ENCODE data around the gene KHDRBS2. TPM values are rescaled to one million over a fixed set of nuclear protein-coding genes. Genes with fewer than 3 reads are reported as not detected.

Gene KHDRBS2
- total RNA-seq, 1 donor, result not detected

DNA sequence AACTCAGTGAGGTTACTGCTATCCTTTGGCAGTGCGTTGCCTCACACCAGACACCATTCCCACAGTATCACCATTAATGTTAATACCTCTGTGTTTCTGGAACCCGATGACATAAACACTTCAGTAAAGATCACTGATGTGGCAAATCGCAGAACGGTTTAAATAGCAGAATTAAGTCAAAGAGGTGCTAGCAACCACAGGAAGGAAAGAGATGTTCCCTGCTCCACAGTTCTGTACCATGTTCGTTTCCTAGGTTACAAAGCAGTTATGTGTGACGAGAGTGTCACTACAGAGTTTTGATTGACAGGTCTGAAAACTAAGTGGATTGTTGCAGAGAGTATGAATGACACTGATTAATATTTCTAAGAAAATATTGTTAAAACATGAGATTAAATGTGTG lies 272.3 kb downstream of the KHDRBS2 start:
- TF ChIP-seq, protein P1, sequence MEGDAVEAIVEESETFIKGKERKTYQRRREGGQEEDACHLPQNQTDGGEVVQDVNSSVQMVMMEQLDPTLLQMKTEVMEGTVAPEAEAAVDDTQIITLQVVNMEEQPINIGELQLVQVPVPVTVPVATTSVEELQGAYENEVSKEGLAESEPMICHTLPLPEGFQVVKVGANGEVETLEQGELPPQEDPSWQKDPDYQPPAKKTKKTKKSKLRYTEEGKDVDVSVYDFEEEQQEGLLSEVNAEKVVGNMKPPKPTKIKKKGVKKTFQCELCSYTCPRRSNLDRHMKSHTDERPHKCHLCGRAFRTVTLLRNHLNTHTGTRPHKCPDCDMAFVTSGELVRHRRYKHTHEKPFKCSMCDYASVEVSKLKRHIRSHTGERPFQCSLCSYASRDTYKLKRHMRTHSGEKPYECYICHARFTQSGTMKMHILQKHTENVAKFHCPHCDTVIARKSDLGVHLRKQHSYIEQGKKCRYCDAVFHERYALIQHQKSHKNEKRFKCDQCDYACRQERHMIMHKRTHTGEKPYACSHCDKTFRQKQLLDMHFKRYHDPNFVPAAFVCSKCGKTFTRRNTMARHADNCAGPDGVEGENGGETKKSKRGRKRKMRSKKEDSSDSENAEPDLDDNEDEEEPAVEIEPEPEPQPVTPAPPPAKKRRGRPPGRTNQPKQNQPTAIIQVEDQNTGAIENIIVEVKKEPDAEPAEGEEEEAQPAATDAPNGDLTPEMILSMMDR (IDR thresholded peaks at IDR 0.05; ENCODE audit: insufficient read depth, low read length), result no peak
- no peak overlapping the region for H3K4me3 ChIP-seq (ENCODE audit: low read depth, low read length)
- no peak for DNase-seq (ENCODE audit: low read depth)

DNA sequence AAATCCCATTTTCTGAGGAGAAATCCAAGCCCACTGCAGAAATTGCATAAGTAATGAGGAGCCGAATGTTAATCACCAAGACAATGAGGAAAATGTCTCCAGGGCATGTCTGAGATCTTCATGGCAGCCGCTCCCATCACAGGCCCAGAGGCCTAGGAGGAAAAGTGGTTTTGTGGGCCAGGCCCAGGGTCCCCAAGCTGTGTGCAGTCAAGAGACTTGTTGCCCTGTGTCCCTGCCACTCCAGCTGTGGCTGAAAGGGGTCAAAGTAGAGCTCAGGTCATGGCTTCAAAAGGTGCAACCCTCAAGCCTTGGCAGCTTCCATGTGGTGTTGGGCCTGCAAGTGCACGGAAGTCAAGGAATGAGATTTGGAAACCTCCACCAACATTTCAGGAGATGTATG lies 276.6 kb downstream of the KHDRBS2 start:
- TF ChIP-seq, protein P1 (IDR thresholded peaks at IDR 0.05; ENCODE audit: insufficient read depth, low read length), result no peak

DNA sequence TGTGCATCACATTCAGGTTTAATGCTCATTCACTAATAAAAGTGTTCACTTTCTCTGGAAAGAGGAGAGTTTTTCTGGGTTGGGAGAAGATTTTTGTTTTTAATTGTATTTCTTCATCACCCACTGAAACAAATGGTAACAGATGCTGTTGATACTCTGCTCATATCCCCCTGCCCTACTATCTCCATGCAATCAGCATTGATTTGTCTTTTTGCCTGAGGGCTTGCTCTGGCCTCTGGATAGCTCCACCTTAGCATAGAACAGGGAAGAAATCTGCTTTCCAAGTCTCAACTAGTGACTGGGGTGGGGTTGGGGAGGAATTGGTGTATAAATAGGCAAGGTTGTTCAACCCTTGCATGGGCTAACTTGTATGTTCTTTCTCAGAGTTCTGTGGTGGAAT lies 296.4 kb downstream of the KHDRBS2 start:
- no peak overlapping the region for H3K4me3 ChIP-seq (ENCODE audit: low read depth, low read length)
- DNase-seq (ENCODE audit: low read depth), result no peak
- TF ChIP-seq, protein P1 (IDR thresholded peaks at IDR 0.05; ENCODE audit: insufficient read depth, low read length), result no peak

More for the DNA sequence above, 276.6 kb downstream of the KHDRBS2 start:
- no peak for DNase-seq (ENCODE audit: low read depth)
- H3K4me3 ChIP-seq (ENCODE audit: low read depth, low read length), result no peak overlapping the region

DNA sequence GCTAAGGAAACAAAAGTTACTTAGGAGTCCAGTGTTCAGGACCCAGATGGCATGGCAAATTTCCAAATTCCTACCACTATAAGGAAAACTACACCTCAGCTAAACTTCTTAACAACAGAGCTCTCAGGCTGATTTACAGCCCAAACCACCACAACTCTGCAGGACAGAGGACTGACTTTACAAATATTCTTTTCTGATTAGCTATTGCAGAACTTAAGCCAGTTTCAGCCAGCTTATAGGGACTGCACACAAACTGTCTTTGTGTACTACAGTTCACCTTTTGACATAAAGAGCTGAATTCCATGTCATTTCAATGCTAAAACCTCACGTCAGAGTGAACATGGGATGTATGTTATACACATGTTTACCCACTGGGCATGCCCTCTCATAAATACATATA lies 305.4 kb downstream of the KHDRBS2 start:
- TF ChIP-seq, protein P1 (IDR thresholded peaks at IDR 0.05; ENCODE audit: insufficient read depth, low read length), result no peak
- no peak overlapping the region for H3K4me3 ChIP-seq (ENCODE audit: low read depth, low read length)
- DNase-seq (ENCODE audit: low read depth), result no peak

DNA sequence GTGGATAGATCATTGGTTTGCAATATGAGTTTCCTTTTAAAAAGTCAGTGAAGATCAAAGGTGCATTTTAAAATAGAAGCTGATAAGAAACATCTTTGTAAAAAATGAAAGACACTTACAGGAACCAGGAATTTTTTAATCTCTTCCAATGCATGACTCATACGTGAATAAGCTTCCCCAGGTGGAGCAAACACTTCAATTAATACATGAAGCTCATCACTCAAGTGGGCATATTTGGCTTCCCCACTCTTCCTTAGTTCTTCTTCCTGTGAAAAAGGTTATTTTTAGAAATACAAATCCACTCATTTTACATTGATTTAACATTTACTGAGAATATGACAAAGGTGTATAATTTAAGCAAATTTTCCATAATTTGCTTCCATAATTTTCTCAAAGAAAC lies 308.1 kb downstream of the KHDRBS2 start:
- TF ChIP-seq, protein P1 (IDR thresholded peaks at IDR 0.05; ENCODE audit: insufficient read depth, low read length), result no peak
- DNase-seq (ENCODE audit: low read depth), result no peak

DNA sequence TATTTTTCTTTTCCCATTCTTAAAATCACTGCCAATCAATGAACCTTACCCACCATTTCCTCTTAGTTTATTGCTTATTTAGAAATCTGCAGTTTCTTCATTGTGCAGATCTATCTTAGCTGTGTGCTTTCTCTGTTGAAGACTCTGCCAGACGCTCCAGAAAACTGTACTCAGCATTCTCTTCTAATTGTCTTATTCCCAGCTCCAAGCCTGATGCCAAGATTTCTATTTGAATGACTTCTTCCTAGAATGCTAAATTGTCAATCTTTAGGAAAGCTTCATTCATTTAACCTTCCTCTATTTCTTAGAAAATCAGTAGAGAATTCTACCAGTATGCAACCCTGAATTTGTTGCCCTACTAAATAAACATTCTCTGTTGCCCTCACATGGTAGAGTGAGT lies 308.9 kb downstream of the KHDRBS2 start:
- no peak overlapping the region for H3K4me3 ChIP-seq (ENCODE audit: low read depth, low read length)
- DNase-seq (ENCODE audit: low read depth), result no peak
- TF ChIP-seq, protein P1 (IDR thresholded peaks at IDR 0.05; ENCODE audit: insufficient read depth, low read length), result no peak

More for the DNA sequence above, 308.1 kb downstream of the KHDRBS2 start:
- no peak overlapping the region for H3K4me3 ChIP-seq (ENCODE audit: low read depth, low read length)

DNA sequence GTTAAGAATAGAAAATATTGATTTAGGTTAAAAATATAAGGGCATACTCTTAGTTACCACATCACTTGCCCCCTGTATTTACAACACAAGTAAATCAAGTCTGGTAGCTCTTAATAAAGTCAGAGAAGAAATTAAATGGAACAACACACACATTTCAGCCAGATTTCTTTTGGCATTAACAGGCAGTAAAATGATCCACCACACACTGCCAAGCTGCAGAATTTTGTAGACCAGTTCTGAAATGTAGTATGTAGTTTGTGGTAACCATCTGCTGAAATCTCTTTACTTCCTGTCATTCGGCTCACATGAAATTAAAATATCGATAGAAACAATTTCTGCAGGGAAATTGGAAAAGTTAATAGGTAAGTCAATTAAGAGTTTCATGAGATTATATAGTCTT lies 326.8 kb downstream of the KHDRBS2 start:
- TF ChIP-seq, protein P1 (IDR thresholded peaks at IDR 0.05; ENCODE audit: insufficient read depth, low read length), result no peak
- H3K4me3 ChIP-seq (ENCODE audit: low read depth, low read length), result no peak overlapping the region
- no peak for DNase-seq (ENCODE audit: low read depth)

All from fibroblast of the aortic adventitia (primary cell).